ENCODE results near the gene C11orf52.

The C11orf52 gene

DNA sequence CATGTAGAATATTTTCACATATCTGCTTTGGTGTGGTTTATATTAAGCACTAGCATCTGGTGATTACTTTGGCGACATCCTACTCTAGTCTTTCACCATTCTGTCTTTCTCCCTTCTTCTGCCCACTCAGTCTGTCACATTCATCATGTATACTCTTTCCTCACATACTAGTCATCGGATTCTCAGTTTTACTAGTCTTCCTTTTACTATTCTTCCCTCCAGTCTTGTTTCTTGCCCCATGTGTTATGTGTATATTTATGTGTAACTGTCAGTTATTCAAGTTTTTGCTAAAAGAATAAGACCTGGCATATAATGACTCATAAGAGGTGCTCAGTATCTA, 13.9 kb downstream of the C11orf52 start:
- intact Hi-C loops (cut with DNase I): loop anchor here (10.0 kb wide), 1 partner anchor 142 kb away; the partner anchor contains the start of genes NKAPD1 and PIH1D2
- DNase-seq: no peak

- peak in 1 of 42 donors; percentile 37 for DNase-seq
- intact Hi-C loops (cut with DNase I): loop anchor here (10.0 kb wide), 1 partner anchor 142 kb away; the partner anchor contains the start of genes NKAPD1 and PIH1D2
These were observed 14.5 kb downstream of the C11orf52 start for GRCh38 chr11:111933176-111933575.

- no peak for DNase-seq
- intact Hi-C loops (cut with DNase I): loop anchor here (10.0 kb wide), 1 partner anchor 141 kb away; the partner anchor contains the start of genes NKAPD1 and PIH1D2
These were observed 15.2 kb downstream of the C11orf52 start for GRCh38 chr11:111933872-111934271.

- intact Hi-C loops (cut with DNase I): loop anchor here (10.0 kb wide), 1 partner anchor 140 kb away; the partner anchor contains the start of genes NKAPD1 and PIH1D2
- DNase-seq: peak in 1 of 42 donors; percentile 40
These were observed 15.6 kb downstream of the C11orf52 start for GRCh38 chr11:111934306-111934705.

DNA sequence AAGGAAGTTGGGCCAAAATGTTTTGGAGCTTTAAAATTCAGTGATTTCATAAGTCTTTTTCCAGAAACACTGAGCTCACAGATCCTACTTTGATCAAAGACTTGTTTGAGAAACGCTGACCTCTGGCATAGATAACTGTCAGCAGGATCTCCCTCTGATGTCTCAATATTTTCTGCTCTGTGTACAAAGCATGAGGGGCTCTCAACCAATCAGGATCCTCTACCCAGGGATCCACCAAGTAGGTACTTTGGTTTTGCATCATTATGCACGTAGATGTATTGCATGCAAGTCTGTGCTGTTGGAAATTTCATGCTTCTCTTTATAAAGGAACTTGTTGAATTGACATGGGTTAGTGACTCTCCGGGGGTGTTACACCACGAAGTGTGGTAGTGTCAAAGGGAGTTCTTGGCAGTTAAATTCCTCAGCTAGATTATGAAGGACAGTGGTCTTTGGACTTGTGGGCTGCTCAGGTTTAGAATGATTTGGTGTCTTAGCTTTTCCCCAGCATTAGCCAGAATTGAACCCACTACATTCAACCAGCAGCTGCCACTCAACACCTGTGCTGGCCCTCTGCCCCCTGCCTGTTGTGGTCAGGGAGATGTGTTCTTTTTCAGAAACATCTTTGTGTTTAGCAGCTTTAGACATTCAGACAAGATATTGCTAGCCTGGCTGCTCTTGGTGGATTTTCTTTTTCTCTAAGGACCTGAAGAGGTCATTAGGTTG, 16.8 kb downstream of the C11orf52 start:
- intact Hi-C loops (cut with DNase I): loop anchor here (5.0 to 10.0 kb wide), 2 partner anchors 42 to 139 kb away; partner anchors contain the start of genes NKAPD1 and PIH1D2
- DNase-seq: peak in 1 of 42 donors; percentile 40

DNA sequence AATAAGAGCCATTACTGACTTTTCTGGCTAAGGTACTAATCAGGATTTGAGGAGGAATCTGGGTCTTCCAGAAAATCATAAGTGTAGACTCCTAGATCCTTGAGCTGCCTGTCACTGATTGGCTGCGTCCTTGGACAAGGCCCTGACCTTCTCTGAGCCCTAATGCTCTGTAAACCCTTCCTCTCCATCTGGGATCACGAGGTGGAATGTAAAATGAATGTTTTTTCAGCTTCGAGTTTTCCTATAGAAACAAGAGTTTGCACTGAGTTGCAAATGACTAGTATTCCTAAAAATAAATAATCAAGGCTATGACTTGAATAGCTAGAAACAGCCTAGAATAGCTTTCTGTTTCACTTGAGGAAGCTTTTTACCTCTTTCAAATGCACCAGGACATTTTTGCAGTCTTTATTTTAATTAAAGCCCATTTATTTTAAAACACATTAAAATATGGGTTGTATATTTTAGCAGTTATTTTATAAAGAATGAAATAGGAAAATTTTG, 17.4 kb downstream of the C11orf52 start:
- peak in 1 of 42 donors; percentile 56 for DNase-seq
- intact Hi-C loops (cut with DNase I): loop anchor here (5.0 to 10.0 kb wide), 2 partner anchors 41 to 139 kb away; partner anchors contain the start of genes NKAPD1 and PIH1D2

DNA sequence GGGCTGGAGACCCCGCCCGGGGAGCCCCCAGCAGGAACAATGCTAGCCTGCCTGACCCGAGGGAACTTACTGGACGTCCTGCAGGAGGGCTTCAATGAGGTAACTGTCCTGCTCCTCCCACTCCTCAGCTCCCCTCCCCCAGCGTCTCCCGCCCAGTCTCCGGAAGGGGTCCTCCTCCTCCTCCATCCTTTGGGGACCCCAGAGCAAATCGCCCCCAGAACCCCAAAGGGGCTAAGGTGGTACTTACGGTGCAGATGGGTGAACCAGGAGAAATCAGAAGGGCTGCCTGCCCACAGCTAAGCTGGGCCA, 18.7 kb downstream of the C11orf52 start:
- intact Hi-C loops (cut with DNase I): loop anchor here (5.0 to 10.0 kb wide), 2 partner anchors 40 to 137 kb away; partner anchors contain the start of genes NKAPD1 and PIH1D2
- DNase-seq: peak in 1 of 42 donors; percentile 42

DNA sequence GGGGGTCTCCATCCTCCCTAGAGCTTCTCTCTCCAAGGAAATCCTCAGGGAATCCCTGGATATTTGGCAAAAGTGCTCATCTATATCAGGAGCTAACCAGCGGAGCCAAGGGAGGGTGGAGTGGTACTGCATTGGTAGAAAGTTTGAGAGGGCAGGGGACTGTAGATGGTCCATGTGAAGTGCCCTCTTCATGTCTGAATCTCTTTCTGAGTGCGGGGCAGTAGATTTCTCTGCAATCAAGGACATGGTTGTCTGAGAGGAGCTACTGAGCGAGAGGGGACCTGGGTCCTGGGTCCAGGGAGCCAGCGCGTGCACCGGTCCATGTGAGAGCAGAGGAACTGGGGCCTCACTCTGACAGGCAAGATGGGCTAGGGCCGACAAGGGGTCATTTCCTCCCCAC, 19.1 kb downstream of the C11orf52 start:
- intact Hi-C loops (cut with DNase I): loop anchor here (5.0 to 10.0 kb wide), 2 partner anchors 39 to 137 kb away; partner anchors contain the start of genes NKAPD1 and PIH1D2

DNA sequence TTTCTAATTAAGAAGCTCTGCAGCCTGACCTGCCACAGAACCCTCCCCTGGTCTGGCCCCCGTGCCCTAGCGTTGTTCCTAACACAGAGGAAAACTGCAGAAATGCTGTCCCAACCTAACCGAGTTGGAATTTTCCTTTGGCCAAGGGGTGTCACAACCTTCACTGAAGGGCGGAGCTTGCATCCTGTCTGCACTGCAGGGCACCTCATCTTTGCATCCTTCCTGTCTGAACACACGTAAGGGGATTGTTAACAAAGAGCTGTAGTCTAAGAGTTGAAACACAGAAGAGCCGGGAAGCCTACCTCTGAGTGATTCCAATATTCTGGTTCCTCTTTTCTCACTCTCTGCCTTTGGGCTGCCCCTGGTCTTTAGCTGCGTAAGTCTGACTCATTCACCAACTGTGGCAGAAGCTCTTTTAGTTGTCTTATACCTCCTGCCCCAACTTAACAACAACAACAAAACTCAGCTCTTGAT, 20.0 kb downstream of the C11orf52 start:
- peak in 4 of 42 donors; percentile 21 to 48 (median 40) for DNase-seq
- intact Hi-C loops (cut with DNase I): loop anchor here (5.0 to 10.0 kb wide), 2 partner anchors 39 to 136 kb away; partner anchors contain the start of genes NKAPD1 and PIH1D2

More for the DNA sequence above, 19.1 kb downstream of the C11orf52 start:
- DNase-seq: peak in 10 of 42 donors; percentile 20 to 54 (median 37)

DNA sequence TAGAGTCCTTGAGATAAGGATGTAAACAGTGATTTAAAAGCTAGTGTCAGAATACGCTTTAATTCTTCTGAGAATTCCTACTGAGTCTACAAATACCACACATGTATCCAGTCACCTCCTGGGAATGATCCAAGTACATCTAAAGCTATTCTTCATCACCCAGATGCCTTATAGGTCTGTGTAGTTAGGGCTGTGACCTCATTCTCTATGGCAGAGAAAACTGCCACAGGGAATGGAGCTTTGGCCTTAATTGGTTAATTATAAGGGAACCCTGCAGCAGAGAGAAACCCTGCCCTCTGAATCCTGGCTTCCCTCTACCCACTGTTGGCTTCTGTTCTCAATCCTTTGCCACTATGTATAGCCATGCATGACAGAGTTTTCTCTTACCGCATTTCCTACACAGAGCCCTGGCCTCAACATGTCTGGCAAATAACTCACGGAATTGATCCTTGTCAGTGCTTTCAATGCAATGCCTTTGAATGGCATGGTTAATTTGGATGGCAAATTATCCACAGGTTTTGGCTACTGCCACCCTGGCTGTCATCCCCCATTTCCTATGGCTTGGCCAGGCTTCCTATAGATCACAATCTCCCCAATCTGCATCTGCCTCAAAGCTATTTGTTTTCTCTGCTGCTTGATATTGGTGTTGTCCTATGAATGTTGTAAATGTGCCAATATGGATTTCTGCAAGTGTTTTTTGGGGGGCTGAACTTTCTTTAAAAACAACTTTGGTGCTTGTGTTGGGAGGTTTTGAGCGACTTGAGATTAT, 21.3 kb downstream of the C11orf52 start:
- intact Hi-C loops (cut with DNase I): loop anchor here (5.0 to 10.0 kb wide), 2 partner anchors 37 to 135 kb away; partner anchors contain the start of genes NKAPD1 and PIH1D2
- peak in 1 of 42 donors; percentile 41 for DNase-seq

GRCh38 chr11:111941963-111942362, 23.2 kb downstream of the C11orf52 start:
- peak in 25 of 42 donors; percentile 11 to 68 (median 44) for DNase-seq
- intact Hi-C loops (cut with DNase I): no loop called here

DNA sequence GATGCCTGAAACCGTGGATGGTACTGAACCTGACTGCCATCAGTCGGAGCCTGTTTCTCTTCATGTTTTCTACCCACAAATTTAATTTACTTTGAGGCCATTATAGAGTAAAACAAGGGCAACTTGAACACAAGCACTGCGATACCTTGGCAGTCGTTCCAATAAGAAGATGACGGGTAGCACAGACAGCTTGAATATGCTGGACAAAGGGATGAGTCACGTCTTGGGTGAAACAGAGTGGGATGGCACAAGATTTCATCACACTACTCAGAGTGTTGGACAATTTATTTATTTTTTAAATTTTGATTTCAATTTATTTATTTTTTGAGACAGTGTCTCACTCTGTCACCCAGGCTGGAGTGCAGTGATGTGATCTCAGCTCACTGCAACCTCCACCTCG, 24.1 kb downstream of the C11orf52 start:
- intact Hi-C loops (cut with DNase I): no loop called here
- DNase-seq: peak in 1 of 42 donors; percentile 13

DNA sequence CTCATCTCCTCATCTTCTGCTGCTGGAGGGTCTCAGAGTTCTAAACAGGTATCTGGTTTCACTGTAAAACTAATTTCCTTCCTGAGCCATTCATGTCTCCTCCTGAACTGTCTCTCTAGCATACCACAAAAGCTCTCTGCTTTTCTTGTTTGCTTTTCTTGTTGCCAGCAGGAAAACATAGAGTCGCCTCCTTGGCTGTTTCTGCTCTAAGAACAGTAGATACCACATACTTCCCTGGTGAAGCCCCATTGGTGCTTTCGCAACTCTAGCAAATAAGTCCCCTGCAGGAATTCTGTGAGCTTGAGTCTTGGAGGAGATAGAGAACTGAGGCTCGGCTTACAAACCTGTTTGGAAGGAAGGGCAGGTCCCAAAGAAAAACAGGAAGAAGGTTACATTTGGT, 25.4 kb downstream of the C11orf52 start:
- peak in 1 of 42 donors; percentile 7 for DNase-seq
- intact Hi-C loops (cut with DNase I): no loop called here

DNA sequence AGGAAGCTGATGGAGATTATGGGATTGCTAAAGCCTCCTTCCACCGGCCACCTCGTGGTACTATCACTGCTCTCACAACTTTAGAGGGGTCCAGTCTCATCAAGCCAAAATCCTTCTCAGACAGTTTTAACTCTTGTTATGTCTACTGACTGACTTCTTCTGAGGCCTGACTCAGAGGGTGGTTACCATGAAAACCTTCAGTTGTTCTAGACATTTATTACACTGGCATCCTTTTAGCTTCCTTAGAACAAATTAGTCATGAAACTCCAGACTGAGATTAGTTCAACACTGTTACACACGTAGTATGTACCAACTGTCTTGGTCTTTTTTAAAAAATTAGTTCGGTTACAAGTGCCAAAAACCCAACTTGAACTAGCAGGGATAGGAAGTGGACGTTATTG, 25.9 kb downstream of the C11orf52 start:
- intact Hi-C loops (cut with DNase I): no loop called here
- no peak for DNase-seq

DNA sequence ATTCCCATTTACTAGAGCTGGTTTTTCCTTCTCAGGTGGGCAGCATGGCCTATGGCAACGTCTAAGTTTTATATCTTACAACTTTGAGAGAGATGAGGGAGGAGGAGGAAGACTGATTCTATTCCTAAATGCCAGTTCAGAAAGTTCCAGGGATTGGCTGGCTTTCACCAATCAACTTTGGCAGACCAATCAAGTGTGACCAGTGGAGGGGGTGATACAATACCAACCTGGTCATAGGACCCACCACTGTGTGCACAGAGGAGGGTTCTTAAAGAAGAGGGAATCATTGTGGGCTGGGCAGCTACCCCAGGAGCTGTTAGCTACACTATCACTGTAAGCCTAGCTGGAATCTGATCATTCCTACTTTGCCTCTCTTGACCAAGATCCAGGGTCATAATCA, 26.5 kb downstream of the C11orf52 start:
- no peak for DNase-seq
- intact Hi-C loops (cut with DNase I): no loop called here

- intact Hi-C loops (cut with DNase I): no loop called here
- no peak for DNase-seq
These were observed 27.8 kb downstream of the C11orf52 start for GRCh38 chr11:111946499-111946898.

DNA sequence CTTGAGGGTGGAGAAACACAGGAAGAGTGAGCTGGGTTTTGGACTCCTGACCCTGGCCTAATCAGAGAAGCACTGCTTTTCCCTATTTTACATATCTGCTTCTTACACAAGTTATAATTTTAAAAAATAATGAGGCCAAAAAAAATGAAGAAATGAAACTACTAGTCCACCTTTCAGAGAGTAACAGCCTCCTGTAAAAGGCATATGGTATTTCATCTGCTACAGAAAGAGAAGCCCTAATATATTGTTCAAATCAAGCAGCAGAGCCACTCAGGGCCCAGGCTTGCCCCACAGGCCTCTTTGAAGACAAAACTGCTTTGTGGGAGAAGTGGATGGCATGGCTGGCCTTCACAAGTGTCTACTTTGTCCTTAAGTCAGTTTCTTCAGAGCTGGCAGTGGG, 28.4 kb downstream of the C11orf52 start:
- DNase-seq: no peak
- intact Hi-C loops (cut with DNase I): no loop called here

- no peak for DNase-seq
- intact Hi-C loops (cut with DNase I): no loop called here
These were observed 31.1 kb downstream of the C11orf52 start for GRCh38 chr11:111949519-111950426.
